Liver (tissue), 3 donors: ENCODE data around the gene MFRP.

ENCODE experiments used
- ATF3 ChIP-seq: IDR thresholded peaks from 2 replicates; pipeline ENCODE4 v1.6.1; 2016; ENCODE audit warnings: antibody characterized with exemption
- RXRA ChIP-seq, 2 donors: IDR thresholded peaks; 2 replicates each; pipeline ENCODE4 v1.6.1; 2017 to 2018; ENCODE audit warnings: antibody characterized with exemption in 2 of 2, mild to moderate bottlenecking in 1 of 2
- TAF1 ChIP-seq: conservative IDR thresholded peaks from 2 replicates; pipeline ENCODE4 v1.6.1; 2016; ENCODE audit warnings: antibody characterized with exemption, mild to moderate bottlenecking
- YY1 ChIP-seq: IDR thresholded peaks from 2 replicates; pipeline ENCODE4 v1.6.1; 2016; ENCODE audit warnings: antibody characterized with exemption, mild to moderate bottlenecking
- ZBTB33 ChIP-seq: IDR thresholded peaks from 2 replicates; pipeline ENCODE4 v1.6.1; 2016; ENCODE audit warnings: antibody characterized with exemption
- TF ChIP-seq, protein P1 (sequence below): fragments of 150-350 bp; IDR thresholded peaks from 2 replicates; pipeline ENCODE4 v1.5.1; 2017; ENCODE audit warnings: improper control_type of control experiment, low read depth, low read length; ENCODE audit not compliant: missing input control
- donor health status: healthy.
- donor health status: healthy.

DNA sequence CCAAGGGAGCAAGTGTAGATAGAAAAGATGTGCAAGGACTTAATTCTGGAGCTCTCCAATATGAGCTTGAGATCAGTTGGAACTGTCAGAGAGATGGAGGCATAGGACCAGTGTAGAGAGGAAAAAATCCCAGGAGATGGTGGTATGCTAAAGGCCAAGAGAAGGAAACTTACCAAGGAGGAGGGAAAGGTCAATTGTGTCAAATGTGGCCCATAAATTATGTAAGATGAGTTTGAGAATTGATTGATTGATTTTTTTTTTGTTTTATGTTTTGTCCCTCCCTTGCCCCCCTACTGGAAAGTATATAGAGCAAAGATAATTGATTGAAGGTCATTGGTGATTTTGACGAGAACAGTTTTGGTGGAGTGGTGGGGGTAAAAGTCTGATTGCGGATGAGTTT lies 37.8 kb upstream of the MFRP start:
- TF ChIP-seq ZBTB33 (no peak), ATF3 (no peak), RXRA (IDR thresholded peaks at IDR 0.05) (no peak), TAF1 (no peak), YY1 (no peak)
- TF ChIP-seq, protein P1, sequence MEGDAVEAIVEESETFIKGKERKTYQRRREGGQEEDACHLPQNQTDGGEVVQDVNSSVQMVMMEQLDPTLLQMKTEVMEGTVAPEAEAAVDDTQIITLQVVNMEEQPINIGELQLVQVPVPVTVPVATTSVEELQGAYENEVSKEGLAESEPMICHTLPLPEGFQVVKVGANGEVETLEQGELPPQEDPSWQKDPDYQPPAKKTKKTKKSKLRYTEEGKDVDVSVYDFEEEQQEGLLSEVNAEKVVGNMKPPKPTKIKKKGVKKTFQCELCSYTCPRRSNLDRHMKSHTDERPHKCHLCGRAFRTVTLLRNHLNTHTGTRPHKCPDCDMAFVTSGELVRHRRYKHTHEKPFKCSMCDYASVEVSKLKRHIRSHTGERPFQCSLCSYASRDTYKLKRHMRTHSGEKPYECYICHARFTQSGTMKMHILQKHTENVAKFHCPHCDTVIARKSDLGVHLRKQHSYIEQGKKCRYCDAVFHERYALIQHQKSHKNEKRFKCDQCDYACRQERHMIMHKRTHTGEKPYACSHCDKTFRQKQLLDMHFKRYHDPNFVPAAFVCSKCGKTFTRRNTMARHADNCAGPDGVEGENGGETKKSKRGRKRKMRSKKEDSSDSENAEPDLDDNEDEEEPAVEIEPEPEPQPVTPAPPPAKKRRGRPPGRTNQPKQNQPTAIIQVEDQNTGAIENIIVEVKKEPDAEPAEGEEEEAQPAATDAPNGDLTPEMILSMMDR = no peak
